B cell (primary cell): ENCODE results near the gene TEX52. TPM values are rescaled to one million over a fixed set of nuclear protein-coding genes. Genes with fewer than 3 reads are reported as not detected.
A peak's percentile ranks its signal among the peaks of the same experiment; 100 is the strongest.

Experiments used
- ATAC-seq: fragments of 200-7000 bp; cut with Tn5 transposase; one replicate; pipeline ENCODE4 v1.10.0; 2021; ENCODE audit warnings: low read depth, mild to moderate bottlenecking, moderate number of reproducible peaks, moderate library complexity
- CTCF ChIA-PET: fragments of 350-600 bp; sonication (Branson Sonifier 250); formaldehyde crosslinking; loops from one replicate; lab custom pipeline; 2021; ENCODE audit warnings: antibody characterized with exemption, inconsistent platforms; lab: Charles Lee
- POLR2A ChIA-PET: fragments of 350-600 bp; sonication (Branson Sonifier 250); formaldehyde crosslinking; loops from one replicate; lab custom pipeline; 2021; ENCODE audit warnings: antibody characterized with exemption; lab: Charles Lee
- DNase-seq: peaks from one replicate; pipeline ENCODE4 v3.0.0; 2013
- H2AFZ ChIP-seq: 2 replicates; pipeline ENCODE4 v1.6.1; 2012; ENCODE audit warnings: mild to moderate bottlenecking, low read depth, low read length; ENCODE audit not compliant: insufficient read depth, poor library complexity, severe bottlenecking
- H3K27ac ChIP-seq, 2 donors: 1 replicate in 1 of 2; 2 replicates in 1 of 2; pipeline ENCODE4 v1.5.1; 2012 to 2013; ENCODE audit warnings: low read length in 2 of 2, mild to moderate bottlenecking in 2 of 2, moderate library complexity in 1 of 2
- H3K27me3 ChIP-seq, 4 experiments: fragments of 200-600 bp in 1 of 4; sonication (generic) in 1 of 4; replicated peaks in 1 of 4; 1 replicate in 2 of 4; 2 replicates in 2 of 4; pipeline versions ENCODE4 v1.6.1 to v1.7.0; 2013 to 2016; ENCODE audit warnings: low read length in 3 of 4, mild to moderate bottlenecking in 2 of 4, mixed read lengths in 1 of 4, moderate library complexity in 1 of 4; ENCODE audit not compliant: insufficient read depth in 4 of 4, control insufficient read depth in 3 of 4; ENCODE audit errors: control extremely low read depth in 1 of 4
- H3K36me3 ChIP-seq, 2 experiments: replicated peaks in 1 of 2; 1 replicate in 1 of 2; 2 replicates in 1 of 2; pipeline versions ENCODE4 v1.6.1 to v1.7.1; 2013; ENCODE audit warnings: low read length in 1 of 2; ENCODE audit not compliant: insufficient read depth in 2 of 2, control insufficient read depth in 1 of 2; ENCODE audit errors: control extremely low read depth in 1 of 2, extremely low read depth in 1 of 2
- H3K4me1 ChIP-seq, 2 donors: fragments of 200-600 bp in 1 of 2; sonication (generic) in 1 of 2; 1 replicate in 1 of 2; 2 replicates in 1 of 2; pipeline versions ENCODE4 v1.5.1 to v1.6.1; 2013 to 2017; ENCODE audit warnings: low read length in 2 of 2; ENCODE audit not compliant: control insufficient read depth in 2 of 2, insufficient read depth in 2 of 2
- H3K4me2 ChIP-seq: replicated peaks from 2 replicates; pipeline ENCODE3; 2012; ENCODE audit warnings: mild to moderate bottlenecking, low read depth, low read length; ENCODE audit not compliant: poor library complexity, severe bottlenecking
- H3K4me3 ChIP-seq, 5 experiments: fragments of 200-600 bp in 1 of 5; sonication (generic) in 1 of 5; 1 replicate in 3 of 5; 2 replicates in 2 of 5; pipeline versions ENCODE4 v1.5.1 to v1.7.0; 2011 to 2016; ENCODE audit warnings: low read length in 4 of 5, mild to moderate bottlenecking in 4 of 5, low read depth in 2 of 5, control low read depth in 1 of 5, moderate library complexity in 1 of 5; ENCODE audit not compliant: insufficient read depth in 1 of 5; ENCODE audit errors: control extremely low read depth in 1 of 5, extremely low read depth in 1 of 5
- H3K79me2 ChIP-seq: fragments of 200-600 bp; sonication (generic); one replicate; pipeline ENCODE4 v1.6.0; 2016; ENCODE audit warnings: low read length; ENCODE audit not compliant: control insufficient read depth, insufficient read depth
- H3K9ac ChIP-seq: fragments of 200-600 bp; sonication (generic); 2 replicates; pipeline ENCODE4 v1.6.1; 2017; ENCODE audit warnings: mild to moderate bottlenecking, low read length, moderate library complexity
- H3K9me3 ChIP-seq, 3 donors: one replicate each; pipeline versions ENCODE4 v1.6.1 to v1.7.1; 2013; ENCODE audit warnings: low read length in 2 of 3; ENCODE audit not compliant: control insufficient read depth in 2 of 3, insufficient read depth in 1 of 3; ENCODE audit errors: control extremely low read depth in 1 of 3
- H4K20me1 ChIP-seq: 2 replicates; pipeline ENCODE4 v1.6.0; 2012; ENCODE audit warnings: mild to moderate bottlenecking, low read length; ENCODE audit not compliant: insufficient read depth, control insufficient read depth, poor library complexity, severe bottlenecking
- H3K27ac Mint-ChIP-seq: one replicate; pipeline ENCODE4 v1.8.0; 2021; ENCODE audit warnings: mixed read lengths
- H3K27me3 Mint-ChIP-seq: one replicate; pipeline ENCODE4 v1.8.0; 2021; ENCODE audit warnings: mixed read lengths
- H3K4me1 Mint-ChIP-seq: one replicate; pipeline ENCODE4 v1.8.0; 2021; ENCODE audit warnings: mixed read lengths
- H3K4me3 Mint-ChIP-seq: one replicate; pipeline ENCODE4 v1.8.0; 2021; ENCODE audit warnings: mixed read lengths
- H3K9me3 Mint-ChIP-seq: one replicate; pipeline ENCODE4 v1.8.0; 2022; ENCODE audit warnings: mixed read lengths; ENCODE audit not compliant: insufficient read depth
- CTCF ChIP-seq: fragments of 200-600 bp; IDR thresholded peaks from one replicate; pipeline ENCODE4 v1.8.0; 2022; ENCODE audit warnings: antibody characterized with exemption, mild to moderate bottlenecking
- EZH2 ChIP-seq: IDR thresholded peaks from 2 replicates; pipeline ENCODE4 v1.6.1; 2012; ENCODE audit warnings: borderline replicate concordance, low read depth, mild to moderate bottlenecking, moderate library complexity, low read length; ENCODE audit not compliant: insufficient read depth, poor library complexity, severe bottlenecking
- WGBS: methylation state at CpG from one replicate; pipeline ENCODE4 v1.1.5; 2013; ENCODE audit warnings: missing lambda C conversion rate; ENCODE audit not compliant: insufficient coverage; 5-methylcytosine and 5-hydroxymethylcytosine counted together
- intact Hi-C: fragments of 100-400 bp; cut with micrococcal nuclease; formaldehyde crosslinking; loops from one replicate; pipeline ENCODE4 v1.10.0; 2022
- polyA plus RNA-seq: library from polyadenylated mRNA; depleted of rRNA; stranded (reverse); fragments of >200 nt; gene quantifications from 2 replicates; pipeline ENCODE4 v1.2.3, GENCODE V29; 2012
- total RNA-seq, 2 donors: library from RNA; stranded (reverse); fragments of 120-200 nt in 1 of 2; gene quantifications; 1 replicate in 1 of 2; 2 replicates in 1 of 2; pipeline versions ENCODE4 v1.2.3 to v1.2.4, GENCODE V29; 2013 to 2022

Gene TEX52
- total and polyA plus RNA-seq, 2 donors (not counting 1 experiment from before 2014, with no cell fraction given): not detected

GRCh38 chr12:2813214-2814185 is 43.3 kb downstream of the TEX52 start:
- peak overlapping the region; percentile 87 for H3K9ac ChIP-seq
- peaks cover 14 to 16% of the 10 kb centered on the region in 2 donors for H3K4me1 ChIP-seq
- Mint-ChIP-seq H3K4me1 (peaks cover 32% of the 10 kb centered on the region), H3K27me3 (no peaks in the 10 kb centered on the region), H3K27ac (peak overlapping the region; percentile 99), H3K4me3 (peak overlapping the region; percentile 100), H3K9me3 (no peaks in the 10 kb centered on the region)
- H2AFZ ChIP-seq: peak overlapping the region; percentile 94
- peaks cover 65% of the 10 kb centered on the region for H3K79me2 ChIP-seq
- H3K4me2 ChIP-seq: peak overlapping the region; percentile 81
- intact Hi-C loops: loop anchor here (2.0 to 5.0 kb wide), 3 partner anchors 123 to 1011 kb away; partner anchors contain the start of gene CRACR2A
- peak overlapping the region; percentile 79 to 90 for H3K27ac ChIP-seq
- CTCF ChIA-PET: interaction anchor here (0.6 to 2.4 kb wide), 9 partner anchors 17 to 873 kb away, joined by 3 to 13 read pairs (median 4); partner anchors contain the start of gene TULP3
- H4K20me1 ChIP-seq: peaks cover 19% of the 10 kb centered on the region
- ATAC-seq (no peak), DNase-seq (peak; percentile 54)
- peak overlapping the region; percentile 56 to 99 (median 87) for H3K4me3 ChIP-seq
- POLR2A ChIA-PET: interaction anchor here (0.5 to 1.6 kb wide), 2 partner anchors 18 to 74 kb away, joined by 3 to 17 read pairs; partner anchors contain the start of gene FKBP4
- no peaks in the 10 kb centered on the region for H3K9me3 ChIP-seq
- peaks cover 2 to 17% of the 10 kb centered on the region in 2 experiments for H3K36me3 ChIP-seq
- WGBS: 43% methylated on average over 3 of the region's 10 CpGs
- no peak for TF ChIP-seq EZH2
- peak; percentile 68 for TF ChIP-seq CTCF
- no peaks in the 10 kb centered on the region for H3K27me3 ChIP-seq
